SK-N-MC (cell line): Measurements from ENCODE around the gene CSNK1A1.

ENCODE experiments used
- DNase-seq: peaks from one replicate; pipeline ENCODE4 v3.0.0-alpha.2; 2011; ENCODE audit warnings: low read depth, low spot score
- H3K27ac ChIP-seq: fragments of 200-600 bp; sonication (generic); 2 replicates; pipeline ENCODE4 v1.5.1; 2016; ENCODE audit warnings: mixed run types
- H3K36me3 ChIP-seq: fragments of 200-600 bp; sonication (generic); 2 replicates; pipeline ENCODE4 v1.6.1; 2017; ENCODE audit warnings: antibody characterized with exemption, low read length, mixed read lengths; ENCODE audit not compliant: insufficient read depth
- H3K4me3 ChIP-seq: fragments of 200-600 bp; sonication (generic); 2 replicates; pipeline ENCODE4 v1.5.1; 2016
- H3K9ac ChIP-seq: fragments of 200-600 bp; sonication (generic); 2 replicates; pipeline ENCODE4 v1.8.0; 2017; ENCODE audit warnings: mixed run types, mixed read lengths; ENCODE audit not compliant: insufficient read length
- H3K9me3 ChIP-seq: fragments of 200-600 bp; sonication (generic); 2 replicates; pipeline ENCODE4 v1.6.1; 2017; ENCODE audit warnings: low read depth, mild to moderate bottlenecking, antibody characterized with exemption, low read length, moderate library complexity, mixed read lengths
- EZH2 ChIP-seq: fragments of 200-600 bp; sonication (generic); IDR thresholded peaks from one replicate; pipeline ENCODE4 v1.6.1; 2017; ENCODE audit warnings: antibody characterized with exemption
- FOXP2 ChIP-seq: optimal IDR thresholded peaks from 2 replicates; pipeline ENCODE3; 2011; ENCODE audit warnings: mild to moderate bottlenecking, moderate library complexity; ENCODE audit not compliant: insufficient read depth; ENCODE audit errors: extremely low read length, control extremely low read depth
- POLR2AphosphoS5 ChIP-seq: IDR thresholded peaks from 2 replicates; pipeline ENCODE4 v1.6.1; 2012; ENCODE audit warnings: mild to moderate bottlenecking, low read depth, low read length, borderline replicate concordance

The CSNK1A1 gene

DNA sequence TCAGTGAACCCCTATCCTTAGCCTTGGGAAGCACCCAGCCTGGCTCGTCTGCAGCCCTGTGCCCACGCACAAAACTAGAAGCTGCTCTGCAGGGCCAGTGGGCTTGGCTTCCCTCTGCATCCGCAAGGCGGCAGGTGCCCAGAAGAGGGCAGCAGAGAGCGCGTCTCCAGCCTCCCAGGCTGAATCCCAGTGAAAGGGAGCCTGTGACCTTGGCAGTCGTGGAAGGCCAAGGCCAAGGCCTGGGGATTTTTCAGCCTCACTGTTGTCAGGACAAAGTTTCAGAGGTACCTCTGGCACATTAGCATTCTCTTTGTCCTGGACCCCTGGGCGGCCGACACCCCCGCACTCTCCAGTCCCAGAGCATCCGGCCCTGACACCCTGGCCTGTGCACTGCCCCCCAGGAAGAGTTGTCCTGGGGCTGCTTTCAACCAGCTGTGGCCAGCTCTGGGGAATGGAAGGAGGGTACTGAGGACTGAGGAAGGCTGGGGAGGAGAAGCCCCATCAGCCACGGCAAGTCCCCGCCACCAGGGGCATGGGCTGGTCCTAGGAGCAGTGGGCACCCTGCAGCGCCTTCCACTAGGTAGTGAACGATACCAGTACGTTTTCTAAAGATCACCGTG lies 108.6 kb downstream of the CSNK1A1 start:
- Histone ChIP-seq H3K9ac (no peak overlapping the region), H3K4me3 (no peak overlapping the region), H3K36me3 (no peaks in the 10 kb centered on the region), H3K9me3 (no peaks in the 10 kb centered on the region), H3K27ac (no peak overlapping the region)
- no peak for TF ChIP-seq FOXP2
- TF ChIP-seq EZH2 = no peak
- no peak for TF ChIP-seq POLR2AphosphoS5
- no peak for DNase-seq
